Stimulated activated naive CD4-positive, alpha-beta T cell (primary cell): ENCODE data around the gene POLR2L.

Experiments used
- DNase-seq, 6 experiments: peaks; one replicate each; lab custom pipeline; 2025; lab: John Stamatoyannopoulos, UW

The POLR2L gene

DNA sequence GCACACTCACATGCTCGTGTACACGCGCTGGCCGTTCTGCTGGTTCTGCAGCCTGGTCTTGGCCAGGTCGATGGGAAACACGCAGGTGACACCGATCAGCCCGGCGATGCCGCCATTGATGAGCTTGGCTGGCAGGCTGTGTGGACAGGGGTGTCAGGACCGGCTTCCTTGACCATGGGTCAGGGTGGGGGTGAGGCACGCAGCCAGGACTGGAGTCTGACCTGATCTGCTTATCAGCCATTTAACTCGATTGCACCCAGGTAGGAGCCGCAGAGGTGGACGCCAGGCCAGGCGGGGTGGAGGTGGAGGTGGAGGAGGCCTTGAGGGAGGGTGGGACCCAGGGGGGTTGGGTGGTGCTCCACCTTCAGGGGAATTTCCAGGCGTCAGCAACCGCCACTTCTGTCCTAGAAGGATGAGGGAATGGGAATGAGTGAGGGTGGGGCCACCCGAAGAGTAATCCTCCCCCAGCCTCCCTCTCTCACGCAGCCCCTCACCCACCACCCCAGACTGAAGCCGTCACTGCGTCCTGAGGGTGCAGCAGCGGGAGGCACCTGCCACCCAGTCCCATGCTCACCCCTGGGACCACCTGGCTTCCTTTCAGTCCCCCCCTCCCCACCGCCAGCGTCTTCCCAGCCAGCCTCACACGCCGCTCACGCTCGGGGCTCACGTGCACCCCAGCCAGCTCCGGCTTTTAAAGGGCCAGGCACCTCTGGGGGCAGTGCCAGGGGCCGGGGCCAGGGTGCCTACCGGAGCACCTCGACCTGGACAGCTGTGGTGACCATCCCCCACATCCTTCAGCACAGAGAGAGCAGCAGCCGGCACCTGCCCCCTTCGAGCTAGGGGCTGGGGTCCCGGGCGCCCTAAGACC lies 47.3 kb downstream of the POLR2L start:
- DNase-seq: no peak

DNA sequence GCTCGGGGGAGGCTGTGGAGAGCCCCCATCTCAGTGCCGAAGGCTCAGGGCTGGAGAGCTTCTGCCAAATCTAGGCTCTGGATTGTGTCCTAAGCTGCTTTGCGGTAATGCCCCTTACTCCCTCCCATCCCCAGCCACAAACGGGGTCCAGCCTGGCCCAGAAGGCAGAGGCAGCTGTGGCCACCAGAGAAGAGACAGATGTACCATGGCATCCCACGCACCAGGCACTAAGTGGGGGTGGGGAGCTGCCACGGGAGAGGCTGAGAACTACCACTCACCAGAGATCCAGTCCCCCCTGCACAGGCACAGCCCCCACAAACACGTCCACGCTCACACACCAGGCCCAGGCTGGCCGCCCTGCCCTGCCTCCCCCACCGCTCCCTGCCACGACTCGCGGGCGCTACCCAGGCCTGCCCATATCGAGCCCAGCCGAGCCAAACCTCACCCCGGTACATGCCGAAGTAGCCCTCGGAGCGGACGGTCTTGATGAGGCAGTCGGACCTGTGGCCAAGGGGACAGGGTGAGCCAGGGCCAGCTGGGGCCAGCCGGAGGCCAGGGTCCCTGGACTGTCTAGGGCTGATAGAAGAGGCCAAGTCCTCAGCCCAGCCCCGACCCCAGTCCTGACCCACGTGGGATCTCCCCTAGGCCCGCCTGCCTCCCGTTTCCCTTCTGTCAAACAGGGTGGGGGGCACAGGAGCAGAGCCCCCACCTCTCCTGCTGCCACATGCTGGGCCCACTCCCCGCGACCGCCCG lies 48.1 kb downstream of the POLR2L start:
- DNase-seq: no peak

DNA sequence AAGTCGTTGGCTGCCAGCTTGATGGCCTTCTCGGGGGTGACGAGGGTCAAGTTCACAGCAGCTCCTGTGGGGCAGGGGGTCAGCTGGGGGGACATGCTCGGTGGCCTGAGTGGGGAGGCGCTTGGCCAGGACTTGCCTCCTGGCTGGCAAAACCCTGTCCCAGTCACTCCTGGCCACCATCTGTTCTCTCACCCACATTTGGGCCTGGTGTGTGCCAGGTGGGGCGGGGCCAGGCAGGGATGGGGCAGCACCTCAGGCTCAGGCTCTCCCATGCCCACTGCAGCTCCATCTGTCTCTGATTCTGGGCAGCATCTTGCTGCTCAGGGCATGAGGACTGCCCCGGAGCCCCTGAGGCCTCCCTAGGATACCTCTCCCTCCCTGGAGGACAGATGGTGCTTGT lies 48.8 kb downstream of the POLR2L start:
- no peak for DNase-seq

DNA sequence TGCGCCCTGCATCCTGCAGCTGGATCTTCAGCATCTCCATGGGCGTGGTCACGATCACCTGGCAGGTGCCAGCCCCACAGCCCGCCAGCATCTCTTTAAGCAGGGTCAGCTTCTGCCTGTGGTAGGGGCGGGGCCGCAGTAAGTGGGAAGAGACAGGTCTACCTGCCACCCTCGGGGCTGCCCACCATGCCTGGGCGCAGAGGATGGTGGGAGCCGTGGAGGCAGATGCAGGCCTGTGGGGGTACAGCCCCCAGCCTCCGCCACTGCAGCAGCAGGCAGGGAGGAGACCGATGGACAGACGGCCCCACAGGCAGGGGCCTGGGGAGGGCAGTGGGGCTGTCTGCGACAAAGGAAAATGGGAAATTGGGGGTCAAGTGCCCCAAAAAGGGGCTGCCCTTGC lies 49.5 kb downstream of the POLR2L start:
- DNase-seq: no peak

DNA sequence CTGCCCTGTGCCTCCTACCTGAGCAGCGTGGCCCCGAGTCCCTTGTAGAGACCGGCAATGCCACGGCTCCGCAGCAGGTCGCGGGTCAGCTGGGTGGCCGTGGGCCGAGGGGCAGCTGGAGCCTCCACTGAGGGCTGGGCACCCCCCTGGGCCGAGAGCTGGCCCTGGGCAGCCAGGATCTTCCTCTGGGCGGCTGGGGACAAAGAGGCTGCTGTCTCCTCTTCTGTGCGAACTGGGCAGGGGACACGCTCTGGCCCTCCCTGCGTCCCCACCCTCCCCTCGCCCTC lies 49.9 kb downstream of the POLR2L start:
- no peak for DNase-seq

DNA sequence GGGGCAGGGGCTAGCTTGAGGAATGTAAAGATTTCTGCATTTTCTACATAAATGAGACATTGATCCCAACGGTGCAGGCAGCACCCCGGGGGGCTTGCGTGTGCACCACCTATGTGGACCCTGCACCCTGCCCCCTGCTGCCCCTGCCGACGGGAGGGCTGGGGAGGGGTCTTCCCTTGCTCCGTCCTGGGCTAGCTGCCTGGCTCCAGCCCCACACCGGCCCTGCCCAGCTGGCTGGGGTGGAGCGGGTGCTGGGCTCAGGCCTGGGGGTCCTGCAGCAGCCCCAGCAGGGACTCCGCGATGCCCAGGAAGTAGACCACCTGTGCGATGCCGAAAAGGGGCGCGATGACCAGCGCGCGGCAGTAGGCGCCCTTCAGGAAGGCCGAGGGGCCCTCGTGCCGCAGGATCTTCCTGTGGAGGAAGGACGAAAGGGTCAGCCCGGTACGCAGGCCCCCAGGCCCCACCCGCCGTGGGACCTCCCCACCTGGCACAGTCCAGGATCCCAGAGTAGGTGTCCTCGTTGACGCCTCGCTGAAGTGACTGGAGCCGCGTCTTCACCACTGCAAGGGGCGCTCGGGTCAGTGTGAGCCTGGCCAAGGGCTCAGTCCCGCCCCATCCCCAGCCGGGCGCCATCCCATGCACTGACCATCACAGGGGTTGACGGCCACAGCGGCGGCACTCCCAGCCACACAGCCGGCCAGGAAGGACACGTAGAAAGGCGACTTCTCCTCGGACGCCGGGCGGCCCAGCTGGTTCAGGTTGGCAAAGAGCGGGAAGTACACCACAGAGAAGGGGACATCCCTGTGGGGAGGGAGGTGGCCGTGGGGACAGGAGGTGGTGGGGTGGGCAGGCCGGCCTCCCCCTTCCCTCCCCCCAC lies 50.4 kb downstream of the POLR2L start:
- DNase-seq: no peak

DNA sequence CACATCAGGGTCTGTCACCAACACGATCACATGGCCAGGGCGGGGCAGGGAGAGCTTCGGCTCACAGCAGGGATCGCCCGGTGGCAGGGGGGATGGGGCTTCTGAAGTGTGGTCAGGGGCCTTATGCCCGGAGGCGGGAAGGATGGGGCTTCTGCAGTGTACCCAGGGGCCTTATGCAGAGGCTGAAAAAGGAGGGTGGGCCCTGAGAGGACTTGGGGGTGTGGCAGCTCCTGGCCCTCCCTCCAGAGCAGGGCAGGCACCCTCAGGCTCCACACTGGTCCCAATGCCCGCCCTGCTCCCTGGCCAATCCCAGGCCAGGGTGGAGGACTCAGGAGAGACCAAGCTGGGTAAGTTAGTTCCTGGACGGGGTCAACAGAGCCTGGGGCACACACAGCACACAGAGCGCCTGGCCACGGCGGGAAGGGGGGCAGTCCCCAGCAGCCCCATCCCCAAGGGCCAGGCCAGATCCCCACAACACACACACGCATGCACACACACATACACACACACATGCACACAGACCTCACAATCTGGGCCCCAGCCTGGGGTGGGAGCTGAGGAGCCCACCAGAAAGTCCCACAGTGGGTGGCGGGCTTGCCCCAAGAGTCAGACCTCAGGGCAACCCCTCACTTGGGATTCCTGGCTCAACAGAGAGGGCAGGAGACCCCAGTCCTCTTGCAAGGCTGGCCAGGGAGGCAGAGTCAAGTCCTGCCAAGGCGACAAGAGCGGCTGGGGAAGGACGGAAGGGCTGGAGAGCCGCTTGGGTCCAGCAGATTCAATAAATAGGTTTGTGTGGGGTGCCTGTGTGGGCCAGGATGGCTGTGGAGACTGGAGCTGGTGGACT lies 51.4 kb downstream of the POLR2L start:
- DNase-seq: no peak

DNA sequence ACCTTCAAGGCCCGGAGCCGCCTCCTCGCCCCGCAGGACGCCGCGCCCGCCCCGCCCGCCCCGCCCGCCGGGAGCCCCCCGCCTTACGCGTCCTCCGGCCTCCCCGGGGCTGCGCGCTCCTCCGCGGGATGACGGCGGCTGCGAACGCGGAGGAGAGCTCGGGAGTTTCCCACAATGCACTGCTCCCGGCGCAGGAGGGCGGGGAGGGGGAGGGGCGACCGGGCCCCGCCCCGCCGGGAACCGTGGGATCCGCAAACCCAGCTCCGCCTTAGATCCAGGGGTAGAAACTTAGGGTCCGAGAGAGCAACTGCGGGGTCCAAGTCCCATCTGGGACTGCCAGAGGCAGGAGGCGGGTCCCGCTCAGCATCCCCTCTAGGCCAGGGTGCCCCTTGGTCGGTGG lies 52.4 kb downstream of the POLR2L start, which contains the start of gene CEND1:
Gene CEND1 (minus strand): TSS at position 148 of the 400 bp plus-strand sequence. CDS start 1,514 bp downstream, outside the sequence.
- no peak for DNase-seq
